Parathyroid adenoma (tissue), 2 donors: ENCODE results near the gene ATP6V0B.
A peak's percentile ranks its signal among the peaks of the same experiment; 100 is the strongest.

Source experiments
- H2AFZ ChIP-seq: fragments of 300-600 bp; sonication (generic); one replicate; pipeline ENCODE4 v1.7.0; 2017; ENCODE audit warnings: antibody characterized with exemption, mild to moderate bottlenecking
- H3K27ac ChIP-seq: fragments of 300-600 bp; sonication (generic); one replicate; pipeline ENCODE4 v1.7.0; 2017
- H3K27me3 ChIP-seq: fragments of 300-600 bp; sonication (generic); one replicate; pipeline ENCODE4 v1.7.0; 2017; ENCODE audit warnings: low read length; ENCODE audit not compliant: control insufficient read depth, insufficient read depth
- H3K36me3 ChIP-seq: fragments of 300-600 bp; sonication (generic); one replicate; pipeline ENCODE4 v1.7.0; 2017; ENCODE audit warnings: low read length; ENCODE audit not compliant: control insufficient read depth, insufficient read depth
- H3K4me1 ChIP-seq: fragments of 300-600 bp; sonication (generic); one replicate; pipeline ENCODE4 v1.7.0; 2017; ENCODE audit warnings: control low read depth
- H3K4me2 ChIP-seq: fragments of 300-600 bp; sonication (generic); one replicate; pipeline ENCODE4 v1.7.0; 2017; ENCODE audit warnings: low read length
- H3K4me3 ChIP-seq: fragments of 300-600 bp; sonication (generic); one replicate; pipeline ENCODE4 v1.7.0; 2017; ENCODE audit warnings: low read depth, low read length
- H3K79me2 ChIP-seq: fragments of 300-600 bp; sonication (generic); one replicate; pipeline ENCODE4 v1.7.0; 2017; ENCODE audit warnings: control low read depth
- H3K9ac ChIP-seq: fragments of 300-600 bp; sonication (generic); one replicate; pipeline ENCODE4 v1.7.0; 2017; ENCODE audit warnings: mild to moderate bottlenecking
- H3K9me3 ChIP-seq: fragments of 300-600 bp; sonication (generic); one replicate; pipeline ENCODE4 v1.7.0; 2017; ENCODE audit warnings: low read length; ENCODE audit not compliant: control insufficient read depth
- TF ChIP-seq, protein P1 (sequence below): fragments of 300-600 bp; sonication (generic); IDR thresholded peaks from one replicate; pipeline ENCODE4 v1.7.0; 2017; ENCODE audit warnings: antibody characterized with exemption, mild to moderate bottlenecking
- donor health status: primary hyperparathyroidism.

Gene ATP6V0B

DNA sequence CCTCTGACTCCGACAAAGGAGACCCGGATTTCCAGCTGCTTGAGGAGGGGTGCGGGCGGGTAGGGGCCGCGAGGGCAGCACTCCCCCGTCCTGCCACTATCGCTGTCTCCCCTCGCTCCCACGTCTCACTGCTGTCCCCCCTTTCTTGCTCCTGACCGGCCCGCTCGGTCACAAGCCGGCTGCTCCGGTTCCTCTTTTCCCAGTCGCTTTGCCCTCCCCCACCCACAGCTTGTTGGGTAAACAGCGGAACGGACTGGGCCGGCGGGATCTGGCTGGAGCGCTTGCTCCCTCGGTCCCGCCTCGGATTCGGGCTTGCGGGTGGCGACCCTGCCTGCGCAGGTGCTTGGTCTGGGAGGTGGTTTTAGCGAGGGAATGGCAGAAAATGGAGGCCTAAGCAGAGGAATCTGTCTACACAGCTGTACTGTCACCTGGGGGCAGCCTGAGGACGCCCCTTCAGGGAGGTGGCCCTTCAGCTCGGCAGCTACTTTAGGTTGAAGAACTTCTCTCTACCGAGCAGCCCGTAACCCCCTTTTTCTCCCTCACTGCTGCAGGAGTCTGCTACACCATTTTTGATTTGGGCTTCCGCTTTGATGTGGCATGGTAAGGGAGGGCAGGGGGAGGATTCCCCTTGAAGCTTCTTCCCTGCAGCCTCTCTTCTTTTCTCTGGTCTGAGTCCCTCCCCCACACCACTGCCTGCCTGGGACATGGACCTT, 645 bp downstream of the ATP6V0B start:
- H3K4me2 ChIP-seq, result peak overlapping the region; percentile 85
- peaks cover 7% of the 10 kb centered on the region for H3K4me1 ChIP-seq
- TF ChIP-seq, protein P1, sequence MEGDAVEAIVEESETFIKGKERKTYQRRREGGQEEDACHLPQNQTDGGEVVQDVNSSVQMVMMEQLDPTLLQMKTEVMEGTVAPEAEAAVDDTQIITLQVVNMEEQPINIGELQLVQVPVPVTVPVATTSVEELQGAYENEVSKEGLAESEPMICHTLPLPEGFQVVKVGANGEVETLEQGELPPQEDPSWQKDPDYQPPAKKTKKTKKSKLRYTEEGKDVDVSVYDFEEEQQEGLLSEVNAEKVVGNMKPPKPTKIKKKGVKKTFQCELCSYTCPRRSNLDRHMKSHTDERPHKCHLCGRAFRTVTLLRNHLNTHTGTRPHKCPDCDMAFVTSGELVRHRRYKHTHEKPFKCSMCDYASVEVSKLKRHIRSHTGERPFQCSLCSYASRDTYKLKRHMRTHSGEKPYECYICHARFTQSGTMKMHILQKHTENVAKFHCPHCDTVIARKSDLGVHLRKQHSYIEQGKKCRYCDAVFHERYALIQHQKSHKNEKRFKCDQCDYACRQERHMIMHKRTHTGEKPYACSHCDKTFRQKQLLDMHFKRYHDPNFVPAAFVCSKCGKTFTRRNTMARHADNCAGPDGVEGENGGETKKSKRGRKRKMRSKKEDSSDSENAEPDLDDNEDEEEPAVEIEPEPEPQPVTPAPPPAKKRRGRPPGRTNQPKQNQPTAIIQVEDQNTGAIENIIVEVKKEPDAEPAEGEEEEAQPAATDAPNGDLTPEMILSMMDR, result no peak
- H3K27me3 ChIP-seq, result no peaks in the 10 kb centered on the region
- H3K27ac ChIP-seq, result peak overlapping the region; percentile 95
- H3K79me2 ChIP-seq, result no peaks in the 10 kb centered on the region
- H3K36me3 ChIP-seq, result no peaks in the 10 kb centered on the region
- H3K9me3 ChIP-seq, result no peaks in the 10 kb centered on the region
- peak overlapping the region; percentile 95 for H3K4me3 ChIP-seq
- H2AFZ ChIP-seq, result peak overlapping the region; percentile 88
- H3K9ac ChIP-seq, result peak overlapping the region; percentile 89

DNA sequence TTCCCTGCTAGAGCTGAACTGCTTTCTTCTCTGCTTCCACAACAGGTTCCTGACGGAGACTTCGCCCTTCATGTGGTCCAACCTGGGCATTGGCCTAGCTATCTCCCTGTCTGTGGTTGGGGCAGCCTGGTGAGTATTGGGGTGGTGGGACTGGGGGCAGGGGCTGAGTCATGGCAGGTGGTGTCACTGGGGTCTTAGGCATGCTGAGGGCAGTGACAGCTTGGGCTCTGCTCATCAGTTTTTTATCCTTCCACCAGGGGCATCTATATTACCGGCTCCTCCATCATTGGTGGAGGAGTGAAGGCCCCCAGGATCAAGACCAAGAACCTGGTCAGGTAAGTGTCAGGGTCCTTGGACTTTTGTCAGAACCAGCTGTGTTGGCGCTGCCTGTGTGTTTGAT, 1.3 kb downstream of the ATP6V0B start:
- TF ChIP-seq, protein P1, result no peak
- H3K9me3 ChIP-seq, result no peaks in the 10 kb centered on the region
- H3K79me2 ChIP-seq, result no peaks in the 10 kb centered on the region
- H3K27ac ChIP-seq, result no peak overlapping the region
- no peak overlapping the region for H2AFZ ChIP-seq
- H3K4me2 ChIP-seq, result peak overlapping the region; percentile 85
- no peaks in the 10 kb centered on the region for H3K36me3 ChIP-seq
- H3K9ac ChIP-seq, result no peak overlapping the region
- H3K27me3 ChIP-seq, result no peaks in the 10 kb centered on the region
- H3K4me3 ChIP-seq, result peak overlapping the region; percentile 95
- H3K4me1 ChIP-seq, result peaks cover 7% of the 10 kb centered on the region

DNA sequence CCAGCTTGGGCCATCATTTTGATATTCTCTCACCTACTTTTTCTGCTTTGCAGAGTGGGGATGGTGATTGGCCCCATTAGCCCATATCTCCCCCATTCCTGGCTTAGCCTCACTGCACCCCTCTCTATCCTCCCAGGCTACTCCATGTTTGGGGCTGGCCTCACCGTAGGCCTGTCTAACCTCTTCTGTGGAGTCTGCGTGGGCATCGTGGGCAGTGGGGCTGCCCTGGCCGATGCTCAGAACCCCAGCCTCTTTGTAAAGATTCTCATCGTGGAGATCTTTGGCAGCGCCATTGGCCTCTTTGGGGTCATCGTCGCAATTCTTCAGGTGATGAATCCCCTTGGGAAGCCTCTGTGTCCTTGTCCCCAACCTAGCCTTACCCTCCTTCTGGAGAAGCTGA, 2.1 kb downstream of the ATP6V0B start:
- Histone ChIP-seq H2AFZ (no peak overlapping the region), H3K4me1 (peaks cover 7% of the 10 kb centered on the region), H3K27ac (no peak overlapping the region), H3K9me3 (no peaks in the 10 kb centered on the region), H3K4me2 (no peak overlapping the region), H3K9ac (no peak overlapping the region), H3K36me3 (no peaks in the 10 kb centered on the region), H3K4me3 (no peak overlapping the region), H3K27me3 (no peaks in the 10 kb centered on the region), H3K79me2 (no peaks in the 10 kb centered on the region)
- TF ChIP-seq, protein P1, result no peak

DNA sequence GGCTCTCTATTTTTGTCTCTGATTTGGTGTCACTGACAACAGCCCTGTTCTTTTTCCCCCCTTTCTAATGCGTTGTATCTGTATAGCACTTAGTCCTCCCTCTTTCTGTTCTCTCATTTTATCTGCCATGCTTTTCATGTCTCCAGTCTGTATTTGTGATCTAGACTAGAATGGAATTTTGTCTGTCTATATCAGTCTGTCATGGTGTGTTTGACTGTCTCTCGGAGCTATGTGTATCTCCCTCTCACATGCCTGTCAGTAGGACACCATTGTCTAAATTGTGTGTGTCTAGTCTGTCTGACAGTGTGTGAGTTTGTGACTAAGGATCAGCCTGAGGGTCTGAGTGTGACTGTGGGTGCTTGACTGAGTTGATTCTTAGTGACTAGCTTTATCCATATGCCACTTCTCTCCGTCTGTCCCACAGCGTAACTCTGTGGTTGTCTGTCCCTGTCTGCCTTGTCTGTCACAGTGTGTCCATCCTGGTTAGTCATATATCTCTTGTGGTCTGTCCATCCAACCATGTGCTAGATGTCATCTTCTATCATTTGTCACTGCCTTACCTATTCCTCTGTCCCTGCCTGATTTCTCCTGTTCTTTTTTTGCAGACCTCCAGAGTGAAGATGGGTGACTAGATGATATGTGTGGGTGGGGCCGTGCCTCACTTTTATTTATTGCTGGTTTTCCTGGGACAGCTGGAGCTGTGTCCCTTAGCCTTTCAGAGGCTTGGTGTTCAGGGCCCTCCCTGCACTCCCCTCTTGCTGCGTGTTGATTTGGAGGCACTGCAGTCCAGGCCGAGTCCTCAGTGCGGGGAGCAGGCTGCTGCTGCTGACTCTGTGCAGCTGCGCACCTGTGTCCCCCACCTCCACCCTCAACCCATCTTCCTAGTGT, 2.9 kb downstream of the ATP6V0B start:
- Histone ChIP-seq H3K27ac (no peak overlapping the region), H3K4me3 (no peak overlapping the region), H3K27me3 (no peaks in the 10 kb centered on the region), H2AFZ (no peak overlapping the region), H3K9me3 (no peaks in the 10 kb centered on the region), H3K79me2 (no peaks in the 10 kb centered on the region), H3K4me2 (no peak overlapping the region), H3K9ac (no peak overlapping the region), H3K36me3 (no peaks in the 10 kb centered on the region), H3K4me1 (peaks cover 7% of the 10 kb centered on the region)
- TF ChIP-seq, protein P1, result no peak
